Measurements from ENCODE around the gene B3GALT4.
A peak's percentile ranks its signal among the peaks of the same experiment; 100 is the strongest.

Gene B3GALT4

DNA sequence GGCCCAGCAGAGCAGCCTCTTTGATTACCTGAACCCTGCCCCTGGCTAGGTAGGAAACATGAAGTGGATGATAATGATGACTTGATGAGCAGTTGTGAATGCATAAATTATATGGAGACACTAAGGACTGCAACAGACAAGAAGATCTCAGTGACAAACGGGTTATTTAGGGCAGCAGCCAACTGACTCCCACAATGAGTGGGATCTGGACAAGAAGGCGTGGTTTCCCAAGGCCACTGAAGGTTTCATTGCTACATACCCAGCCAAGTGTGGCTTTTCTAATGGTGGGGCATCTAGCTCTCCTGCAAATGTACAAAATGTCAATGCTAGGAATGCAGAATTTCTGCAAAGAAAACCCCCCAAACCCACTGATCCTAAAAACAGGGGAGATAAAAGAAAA is 39.2 kb upstream of the B3GALT4 start:
- TF ChIP-seq, protein P1, sequence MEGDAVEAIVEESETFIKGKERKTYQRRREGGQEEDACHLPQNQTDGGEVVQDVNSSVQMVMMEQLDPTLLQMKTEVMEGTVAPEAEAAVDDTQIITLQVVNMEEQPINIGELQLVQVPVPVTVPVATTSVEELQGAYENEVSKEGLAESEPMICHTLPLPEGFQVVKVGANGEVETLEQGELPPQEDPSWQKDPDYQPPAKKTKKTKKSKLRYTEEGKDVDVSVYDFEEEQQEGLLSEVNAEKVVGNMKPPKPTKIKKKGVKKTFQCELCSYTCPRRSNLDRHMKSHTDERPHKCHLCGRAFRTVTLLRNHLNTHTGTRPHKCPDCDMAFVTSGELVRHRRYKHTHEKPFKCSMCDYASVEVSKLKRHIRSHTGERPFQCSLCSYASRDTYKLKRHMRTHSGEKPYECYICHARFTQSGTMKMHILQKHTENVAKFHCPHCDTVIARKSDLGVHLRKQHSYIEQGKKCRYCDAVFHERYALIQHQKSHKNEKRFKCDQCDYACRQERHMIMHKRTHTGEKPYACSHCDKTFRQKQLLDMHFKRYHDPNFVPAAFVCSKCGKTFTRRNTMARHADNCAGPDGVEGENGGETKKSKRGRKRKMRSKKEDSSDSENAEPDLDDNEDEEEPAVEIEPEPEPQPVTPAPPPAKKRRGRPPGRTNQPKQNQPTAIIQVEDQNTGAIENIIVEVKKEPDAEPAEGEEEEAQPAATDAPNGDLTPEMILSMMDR (IDR thresholded peaks at IDR 0.05; ENCODE audit: poor library complexity, severe bottlenecking), result no peak
- no peak for DNase-seq (ENCODE audit: low spot score)
- no peak for ATAC-seq (ENCODE audit: low read depth)
- no peak overlapping the region for H3K4me3 ChIP-seq (ENCODE audit: severe bottlenecking)
- no peaks in the 10 kb centered on the region for H3K9me3 ChIP-seq (ENCODE audit: severe bottlenecking)
- H3K27ac ChIP-seq (ENCODE audit: poor library complexity, severe bottlenecking), result no peak overlapping the region
- no peaks in the 10 kb centered on the region for H3K27me3 ChIP-seq (ENCODE audit: insufficient read depth, poor library complexity, severe bottlenecking)
- no peaks in the 10 kb centered on the region for H3K4me1 ChIP-seq (ENCODE audit: insufficient read depth, poor library complexity, severe bottlenecking)
- H3K36me3 ChIP-seq (ENCODE audit: low read depth), result no peaks in the 10 kb centered on the region

DNA sequence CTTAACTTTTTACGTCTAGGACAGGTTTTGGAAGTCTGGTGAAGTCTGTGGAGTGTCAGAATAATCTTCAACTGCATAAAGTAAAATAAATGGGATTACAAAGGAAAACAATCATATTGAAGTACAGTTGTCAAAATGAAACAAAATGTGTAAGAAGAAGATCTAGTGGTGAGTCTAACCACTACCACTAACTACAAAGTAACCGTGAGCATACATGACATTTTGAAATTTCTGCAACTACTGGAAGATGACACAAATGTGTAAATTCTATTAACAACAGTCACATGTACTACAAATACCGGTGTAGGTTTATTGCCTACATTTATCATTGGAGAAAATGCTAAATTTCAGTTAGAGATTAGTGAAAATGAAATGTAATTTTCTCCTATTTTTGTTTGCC is 35.0 kb upstream of the B3GALT4 start:
- H3K27ac ChIP-seq (ENCODE audit: poor library complexity, severe bottlenecking), result no peak overlapping the region
- H3K4me3 ChIP-seq (ENCODE audit: severe bottlenecking), result no peak overlapping the region
- H3K4me1 ChIP-seq (ENCODE audit: insufficient read depth, poor library complexity, severe bottlenecking), result no peaks in the 10 kb centered on the region
- TF ChIP-seq, protein P1 (IDR thresholded peaks at IDR 0.05; ENCODE audit: poor library complexity, severe bottlenecking), result no peak
- H3K9me3 ChIP-seq (ENCODE audit: severe bottlenecking), result no peaks in the 10 kb centered on the region
- DNase-seq (ENCODE audit: low spot score), result no peak
- no peak for ATAC-seq (ENCODE audit: low read depth)
- no peaks in the 10 kb centered on the region for H3K36me3 ChIP-seq (ENCODE audit: low read depth)
- H3K27me3 ChIP-seq (ENCODE audit: insufficient read depth, poor library complexity, severe bottlenecking), result no peaks in the 10 kb centered on the region

DNA sequence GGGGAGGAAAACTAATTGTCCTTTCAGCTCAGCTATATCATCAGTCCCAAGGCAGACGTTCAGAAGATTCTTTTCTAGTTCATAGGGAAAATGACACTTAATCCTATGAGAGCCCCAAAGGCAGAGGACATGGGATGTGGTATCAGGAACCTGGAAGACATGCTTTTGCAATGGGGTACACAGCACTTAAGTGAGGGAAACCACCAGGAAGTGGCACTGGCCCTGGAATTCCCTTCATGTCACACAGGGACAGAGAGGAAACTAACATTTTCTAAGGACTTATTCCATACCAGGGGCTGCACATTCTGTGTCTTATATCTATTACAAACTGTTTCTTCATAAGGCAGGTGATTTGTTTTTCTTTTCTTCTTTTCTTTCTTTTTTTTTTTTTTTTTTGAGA is 33.4 kb upstream of the B3GALT4 start:
- H3K27ac ChIP-seq (ENCODE audit: poor library complexity, severe bottlenecking), result no peak overlapping the region
- DNase-seq (ENCODE audit: low spot score) (no peak), ATAC-seq (ENCODE audit: low read depth) (no peak)
- H3K4me1 ChIP-seq (ENCODE audit: insufficient read depth, poor library complexity, severe bottlenecking), result no peaks in the 10 kb centered on the region
- H3K27me3 ChIP-seq (ENCODE audit: insufficient read depth, poor library complexity, severe bottlenecking), result no peaks in the 10 kb centered on the region
- H3K9me3 ChIP-seq (ENCODE audit: severe bottlenecking), result no peaks in the 10 kb centered on the region
- no peaks in the 10 kb centered on the region for H3K36me3 ChIP-seq (ENCODE audit: low read depth)
- H3K4me3 ChIP-seq (ENCODE audit: severe bottlenecking), result no peak overlapping the region
- TF ChIP-seq, protein P1 (IDR thresholded peaks at IDR 0.05; ENCODE audit: poor library complexity, severe bottlenecking), result no peak

DNA sequence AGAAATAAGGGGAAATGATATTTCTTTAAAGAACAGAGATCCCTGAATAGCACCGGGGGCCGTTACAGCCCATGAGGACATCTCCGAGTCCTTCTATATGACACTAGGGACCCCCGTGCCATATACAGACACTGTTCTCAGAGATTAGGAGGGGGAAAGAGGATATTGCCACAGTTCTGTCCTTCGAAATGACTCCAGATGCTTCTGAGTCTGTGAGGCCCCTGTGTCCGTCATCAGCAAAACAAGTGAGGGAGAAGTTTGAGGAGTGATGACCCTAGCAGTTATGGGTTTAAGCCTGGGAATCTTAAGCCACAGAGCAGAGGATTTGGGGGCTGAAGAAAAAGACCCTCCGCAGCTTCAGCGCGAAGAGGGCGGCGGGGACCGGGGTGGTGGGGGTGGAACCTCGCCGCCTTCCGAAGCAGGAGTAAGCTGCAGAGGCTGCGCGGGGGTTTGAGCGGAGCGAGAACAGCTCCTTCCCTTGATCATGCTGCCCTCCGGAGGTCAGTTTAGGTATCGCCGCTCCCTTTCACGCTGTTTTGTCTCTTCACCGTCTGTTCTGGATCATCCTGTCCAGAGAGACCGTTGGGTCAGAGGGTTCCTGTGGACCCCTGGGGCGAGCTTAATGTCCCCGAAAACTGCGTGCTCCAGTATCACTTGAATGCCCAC is 28.8 kb upstream of the B3GALT4 start:
- H3K27ac ChIP-seq (ENCODE audit: poor library complexity, severe bottlenecking), result peak overlapping the region; percentile 83
- DNase-seq (ENCODE audit: low spot score), result peak; percentile 79

DNA sequence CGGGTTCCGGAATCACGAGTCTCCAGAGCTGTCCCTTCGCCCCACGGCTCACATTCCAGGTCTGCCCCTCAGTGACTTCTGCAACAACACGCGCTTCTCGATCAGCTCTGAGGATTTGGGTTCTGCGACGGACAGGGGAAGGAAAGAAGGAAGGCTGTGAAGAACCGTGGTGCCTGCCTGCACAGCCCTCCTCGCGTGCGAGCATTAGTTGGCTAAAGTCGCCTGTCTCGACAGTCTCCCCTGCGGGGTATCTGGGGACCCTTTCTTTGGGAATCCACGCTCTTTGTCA is 28.3 kb upstream of the B3GALT4 start:
- TF ChIP-seq, protein P1 (IDR thresholded peaks at IDR 0.05; ENCODE audit: poor library complexity, severe bottlenecking), result peak; percentile 71
- H3K4me1 ChIP-seq (ENCODE audit: insufficient read depth, poor library complexity, severe bottlenecking), result peaks cover 10% of the 10 kb centered on the region
- no peak for DNase-seq (ENCODE audit: low spot score)
- H3K36me3 ChIP-seq (ENCODE audit: low read depth), result peaks cover 8% of the 10 kb centered on the region
- peak; percentile 20; the same call in 2 of the 3 replicates for ATAC-seq (ENCODE audit: low read depth)
- no peaks in the 10 kb centered on the region for H3K27me3 ChIP-seq (ENCODE audit: insufficient read depth, poor library complexity, severe bottlenecking)
- H3K4me3 ChIP-seq (ENCODE audit: severe bottlenecking), result peak overlapping the region; percentile 38
- no peaks in the 10 kb centered on the region for H3K9me3 ChIP-seq (ENCODE audit: severe bottlenecking)
- peak overlapping the region; percentile 83 for H3K27ac ChIP-seq (ENCODE audit: poor library complexity, severe bottlenecking)

More for the DNA sequence above, 28.8 kb upstream of the B3GALT4 start:
- H3K4me1 ChIP-seq (ENCODE audit: insufficient read depth, poor library complexity, severe bottlenecking), result peaks cover 10% of the 10 kb centered on the region
- TF ChIP-seq, protein P1 (IDR thresholded peaks at IDR 0.05; ENCODE audit: poor library complexity, severe bottlenecking), result peak; percentile 92
- no peaks in the 10 kb centered on the region for H3K9me3 ChIP-seq (ENCODE audit: severe bottlenecking)
- H3K4me3 ChIP-seq (ENCODE audit: severe bottlenecking), result peak overlapping the region; percentile 38
- H3K36me3 ChIP-seq (ENCODE audit: low read depth), result peaks cover 8% of the 10 kb centered on the region; the same call in 1 of the 2 replicates
- no peaks in the 10 kb centered on the region for H3K27me3 ChIP-seq (ENCODE audit: insufficient read depth, poor library complexity, severe bottlenecking)
- ATAC-seq (ENCODE audit: low read depth), result peak; percentile 41

Measured in RWPE2 (cell line).